ENCODE results near the gene ANKRD53. TPM values are rescaled to one million over a fixed set of nuclear protein-coding genes. Genes with fewer than 3 reads are reported as not detected.

The ANKRD53 gene
- polyA plus RNA-seq, 1 of the 3 experiments (the other 2 are of a cell fraction), result 0.58 TPM

DNA sequence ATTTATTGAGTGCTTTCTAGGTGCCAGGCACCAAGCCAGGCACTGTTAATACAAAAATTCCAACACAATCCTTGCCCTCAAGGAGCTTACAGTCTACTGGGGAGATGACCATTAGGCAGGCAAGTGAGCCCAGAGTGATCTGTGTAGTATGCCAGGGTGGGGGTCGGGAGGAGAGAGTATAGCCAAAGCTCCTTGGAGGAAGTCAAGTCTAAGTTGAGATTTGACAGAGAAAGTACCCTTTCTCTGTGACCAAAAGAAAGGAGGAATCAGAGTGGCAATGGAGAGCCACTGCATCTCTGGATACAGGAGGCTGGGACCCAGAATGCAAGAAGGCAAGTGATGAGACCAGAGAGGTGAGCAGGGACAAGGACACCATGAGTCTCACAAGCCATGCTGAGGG lies 7.5 kb downstream of the ANKRD53 start (continued):
- TF ChIP-seq, protein P1, sequence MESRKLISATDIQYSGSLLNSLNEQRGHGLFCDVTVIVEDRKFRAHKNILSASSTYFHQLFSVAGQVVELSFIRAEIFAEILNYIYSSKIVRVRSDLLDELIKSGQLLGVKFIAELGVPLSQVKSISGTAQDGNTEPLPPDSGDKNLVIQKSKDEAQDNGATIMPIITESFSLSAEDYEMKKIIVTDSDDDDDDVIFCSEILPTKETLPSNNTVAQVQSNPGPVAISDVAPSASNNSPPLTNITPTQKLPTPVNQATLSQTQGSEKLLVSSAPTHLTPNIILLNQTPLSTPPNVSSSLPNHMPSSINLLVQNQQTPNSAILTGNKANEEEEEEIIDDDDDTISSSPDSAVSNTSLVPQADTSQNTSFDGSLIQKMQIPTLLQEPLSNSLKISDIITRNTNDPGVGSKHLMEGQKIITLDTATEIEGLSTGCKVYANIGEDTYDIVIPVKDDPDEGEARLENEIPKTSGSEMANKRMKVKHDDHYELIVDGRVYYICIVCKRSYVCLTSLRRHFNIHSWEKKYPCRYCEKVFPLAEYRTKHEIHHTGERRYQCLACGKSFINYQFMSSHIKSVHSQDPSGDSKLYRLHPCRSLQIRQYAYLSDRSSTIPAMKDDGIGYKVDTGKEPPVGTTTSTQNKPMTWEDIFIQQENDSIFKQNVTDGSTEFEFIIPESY (IDR thresholded peaks at IDR 0.05; ENCODE audit: borderline replicate concordance, low read depth), result no peak

DNA sequence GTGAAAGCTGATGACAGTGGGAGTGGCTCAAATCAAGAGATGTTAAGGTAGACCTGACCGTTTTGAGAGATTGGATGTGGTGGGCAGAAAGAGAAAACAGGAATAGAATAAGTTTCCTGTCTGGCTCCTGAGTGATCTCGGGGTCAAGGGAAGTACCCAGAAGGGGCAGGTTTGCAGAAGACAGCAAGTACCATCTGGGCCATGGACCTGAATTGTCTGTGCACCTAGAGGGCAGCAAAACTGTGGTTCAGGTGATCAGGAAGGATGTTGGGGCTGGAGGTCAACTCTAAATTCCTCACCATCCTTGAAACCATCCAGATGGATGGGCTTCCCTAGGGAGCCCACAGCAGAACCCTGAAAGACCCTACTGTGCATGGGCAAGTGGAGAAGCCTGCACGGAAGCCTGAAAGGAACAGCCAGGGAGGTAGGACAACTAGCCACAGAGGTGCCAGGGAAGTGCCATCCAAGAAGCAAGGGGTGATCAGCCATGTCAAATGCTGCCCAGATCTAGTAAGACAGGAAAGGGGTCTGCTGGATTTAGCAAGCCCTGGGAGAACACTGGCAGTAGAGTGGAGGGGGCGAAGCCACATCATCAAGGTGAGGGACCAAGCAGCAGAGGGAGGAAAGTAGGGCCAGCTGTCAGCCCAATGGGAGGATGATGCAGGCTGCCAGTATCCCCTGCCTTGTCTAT lies 8.2 kb downstream of the ANKRD53 start:
- 0 out of 2 replicates have a peak, but pooled peaks cover 2% of the 10 kb centered on the region for H4K20me1 ChIP-seq (ENCODE audit: insufficient read depth)
- ChIA-PET POLR2A (no interaction called here), CTCF (interaction anchor here (0.6 to 7.3 kb wide), 5 partner anchors 15 to 369 kb away, joined by 3 to 41 read pairs (median 4); no protein-coding TSS in a partner anchor)
- no peak overlapping the region for H3K4me2 ChIP-seq
- TF ChIP-seq GABPA (IDR thresholded peaks at IDR 0.05; ENCODE audit: low read depth), result no peak
- TF ChIP-seq, protein P1 (IDR thresholded peaks at IDR 0.05; ENCODE audit: borderline replicate concordance, low read depth), result no peak
- no peaks in the 10 kb centered on the region for H3K27me3 ChIP-seq (ENCODE audit: insufficient read depth)
- H3K27ac ChIP-seq (ENCODE audit: low read depth in 2 of 2, low read length in 1 of 2), result no peak overlapping the region
- DNase-seq, result no peak
- H3K4me3 ChIP-seq (ENCODE audit: low read depth in 2 of 2, low read length in 1 of 2), result no peak overlapping the region
- no peaks in the 10 kb centered on the region for H3K9me3 ChIP-seq
- H3K9me2 ChIP-seq, result no peaks in the 10 kb centered on the region
- peaks cover 5 to 60% of the 10 kb centered on the region in 2 experiments for H3K36me3 ChIP-seq (replicated peaks in 1 of 2; ENCODE audit: control insufficient read depth in 1 of 2, insufficient read depth in 2 of 2, low read length in 1 of 2)
- no peak overlapping the region for H3K9ac ChIP-seq
- H3K4me1 ChIP-seq (ENCODE audit: control insufficient read depth in 1 of 2, insufficient read depth in 2 of 2, low read depth in 1 of 2, low read length in 1 of 2), result no peaks in the 10 kb centered on the region
- no peak overlapping the region for H2AFZ ChIP-seq (ENCODE audit: low read depth)
- WGBS (ENCODE audit: low lambda C conversion rate), result 93% methylated on average over 4 of the region's 4 CpGs
- peaks cover 4% of the 10 kb centered on the region; the same call in 1 of the 2 replicates for H3K79me2 ChIP-seq (ENCODE audit: insufficient read depth)
- no peaks in the 10 kb centered on the region for H3F3A ChIP-seq (replicated peaks; ENCODE audit: insufficient read depth)

DNA sequence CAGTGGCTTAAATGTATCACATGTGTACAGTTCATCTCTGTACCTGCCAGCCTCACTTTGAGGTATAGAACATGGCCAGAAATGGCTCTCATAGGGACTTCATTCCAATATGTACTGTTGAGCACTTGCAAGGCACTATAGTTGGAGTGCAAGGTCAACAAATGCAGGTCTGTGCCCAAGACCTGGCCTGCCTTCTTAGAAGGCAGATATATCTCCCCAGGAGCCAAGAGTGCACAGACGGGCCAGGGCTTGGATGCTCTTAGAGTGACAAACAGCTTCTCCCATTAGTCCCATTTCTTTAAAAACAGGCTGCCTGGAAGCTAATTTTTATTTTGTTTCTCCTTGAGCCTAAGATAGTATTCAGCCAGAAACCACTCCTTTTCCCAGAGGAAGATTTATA lies 9.0 kb downstream of the ANKRD53 start:
- Histone ChIP-seq H3F3A (replicated peaks; ENCODE audit: insufficient read depth) (no peaks in the 10 kb centered on the region), H3K36me3 (replicated peaks in 1 of 2; ENCODE audit: control insufficient read depth in 1 of 2, insufficient read depth in 2 of 2, low read length in 1 of 2) (peaks cover 5 to 63% of the 10 kb centered on the region in 2 experiments), H2AFZ (ENCODE audit: low read depth) (no peak overlapping the region), H3K4me3 (ENCODE audit: low read depth in 2 of 2, low read length in 1 of 2) (no peak overlapping the region), H3K9me2 (no peaks in the 10 kb centered on the region), H3K4me2 (no peak overlapping the region), H3K4me1 (ENCODE audit: control insufficient read depth in 1 of 2, insufficient read depth in 2 of 2, low read depth in 1 of 2, low read length in 1 of 2) (no peaks in the 10 kb centered on the region), H3K27ac (ENCODE audit: low read depth in 2 of 2, low read length in 1 of 2) (no peak overlapping the region), H4K20me1 (ENCODE audit: insufficient read depth) (0 out of 2 replicates have a peak, but pooled peaks cover 2% of the 10 kb centered on the region), H3K9me3 (no peaks in the 10 kb centered on the region), H3K27me3 (ENCODE audit: insufficient read depth) (no peaks in the 10 kb centered on the region), H3K9ac (no peak overlapping the region), H3K79me2 (ENCODE audit: insufficient read depth) (peaks cover 11% of the 10 kb centered on the region; the same call in 1 of the 2 replicates)
- DNase-seq, result no peak
- ChIA-PET POLR2A (no interaction called here), CTCF (interaction anchor here (0.6 to 1.3 kb wide), 2 partner anchors 82 to 116 kb away, joined by 3 to 4 read pairs; no protein-coding TSS in a partner anchor)
- 86% methylated on average over 1 of the region's 1 CpG for WGBS (ENCODE audit: low lambda C conversion rate)
- TF ChIP-seq EP300 (IDR thresholded peaks at IDR 0.05; ENCODE audit: borderline replicate concordance in 1 of 2, low read depth in 1 of 2, low read length in 1 of 2) (no peak), SMC3 (IDR thresholded peaks at IDR 0.05; ENCODE audit: low read depth, low read length) (no peak), POLR2AphosphoS5 (IDR thresholded peaks at IDR 0.05; ENCODE audit: low read depth, low read length) (no peak), YY1 (IDR thresholded peaks at IDR 0.05; ENCODE audit: low read depth) (no peak), RXRA (IDR thresholded peaks at IDR 0.05; ENCODE audit: borderline replicate concordance, low read depth) (no peak), ELF1 (IDR thresholded peaks at IDR 0.05) (no peak)
- TF ChIP-seq, protein P2, sequence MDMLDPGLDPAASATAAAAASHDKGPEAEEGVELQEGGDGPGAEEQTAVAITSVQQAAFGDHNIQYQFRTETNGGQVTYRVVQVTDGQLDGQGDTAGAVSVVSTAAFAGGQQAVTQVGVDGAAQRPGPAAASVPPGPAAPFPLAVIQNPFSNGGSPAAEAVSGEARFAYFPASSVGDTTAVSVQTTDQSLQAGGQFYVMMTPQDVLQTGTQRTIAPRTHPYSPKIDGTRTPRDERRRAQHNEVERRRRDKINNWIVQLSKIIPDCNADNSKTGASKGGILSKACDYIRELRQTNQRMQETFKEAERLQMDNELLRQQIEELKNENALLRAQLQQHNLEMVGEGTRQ (IDR thresholded peaks at IDR 0.05; ENCODE audit: borderline replicate concordance, low read depth, low read length), result no peak
- TF ChIP-seq, protein P3, sequence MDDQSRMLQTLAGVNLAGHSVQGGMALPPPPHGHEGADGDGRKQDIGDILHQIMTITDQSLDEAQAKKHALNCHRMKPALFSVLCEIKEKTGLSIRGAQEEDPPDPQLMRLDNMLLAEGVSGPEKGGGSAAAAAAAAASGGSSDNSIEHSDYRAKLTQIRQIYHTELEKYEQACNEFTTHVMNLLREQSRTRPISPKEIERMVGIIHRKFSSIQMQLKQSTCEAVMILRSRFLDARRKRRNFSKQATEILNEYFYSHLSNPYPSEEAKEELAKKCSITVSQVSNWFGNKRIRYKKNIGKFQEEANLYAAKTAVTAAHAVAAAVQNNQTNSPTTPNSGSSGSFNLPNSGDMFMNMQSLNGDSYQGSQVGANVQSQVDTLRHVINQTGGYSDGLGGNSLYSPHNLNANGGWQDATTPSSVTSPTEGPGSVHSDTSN (IDR thresholded peaks at IDR 0.05), result no peak
